Hematopoietic multipotent progenitor cell treated with erythropoietin and hydrocortisone succinate and interleukin-3 and kit ligand, for 6 days (in vitro differentiated cells): ENCODE results near the gene MUC2.

Experiments used
- DNase-seq: peaks from one replicate; pipeline ENCODE4 v3.0.0-alpha.2; 2015

Gene MUC2

DNA sequence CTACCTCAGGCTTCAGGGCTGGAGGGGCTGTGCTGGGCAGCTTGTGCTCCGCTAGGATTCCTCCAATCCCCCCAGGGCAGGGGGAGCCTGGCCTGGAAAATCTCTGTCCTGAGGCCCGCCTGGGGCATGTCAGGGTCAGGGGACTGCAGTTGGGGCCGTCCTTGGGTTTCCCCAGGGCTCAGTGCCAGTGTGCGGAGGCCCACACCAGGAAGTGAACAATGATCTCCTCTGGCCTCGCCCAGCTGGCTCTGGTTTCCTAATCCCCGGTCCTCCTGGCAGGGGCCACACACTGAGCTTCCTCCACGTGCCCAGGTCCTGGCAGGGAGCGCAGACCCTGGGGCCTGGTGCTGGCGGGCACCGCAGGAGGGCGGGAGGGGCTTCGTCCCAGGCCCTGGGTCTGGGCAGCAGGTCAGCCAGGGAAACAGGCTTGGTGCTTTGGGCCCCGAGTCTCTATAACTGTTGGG lies 1.4 kb upstream of the MUC2 start:
- peak; percentile 36 for DNase-seq

GRCh38 chr11:1073851-1074243 lies 827 bp upstream of the MUC2 start:
- DNase-seq, result no peak

- DNase-seq, result no peak
Observed at GRCh38 chr11:1075341-1075911, 752 bp downstream of the MUC2 start.

DNA sequence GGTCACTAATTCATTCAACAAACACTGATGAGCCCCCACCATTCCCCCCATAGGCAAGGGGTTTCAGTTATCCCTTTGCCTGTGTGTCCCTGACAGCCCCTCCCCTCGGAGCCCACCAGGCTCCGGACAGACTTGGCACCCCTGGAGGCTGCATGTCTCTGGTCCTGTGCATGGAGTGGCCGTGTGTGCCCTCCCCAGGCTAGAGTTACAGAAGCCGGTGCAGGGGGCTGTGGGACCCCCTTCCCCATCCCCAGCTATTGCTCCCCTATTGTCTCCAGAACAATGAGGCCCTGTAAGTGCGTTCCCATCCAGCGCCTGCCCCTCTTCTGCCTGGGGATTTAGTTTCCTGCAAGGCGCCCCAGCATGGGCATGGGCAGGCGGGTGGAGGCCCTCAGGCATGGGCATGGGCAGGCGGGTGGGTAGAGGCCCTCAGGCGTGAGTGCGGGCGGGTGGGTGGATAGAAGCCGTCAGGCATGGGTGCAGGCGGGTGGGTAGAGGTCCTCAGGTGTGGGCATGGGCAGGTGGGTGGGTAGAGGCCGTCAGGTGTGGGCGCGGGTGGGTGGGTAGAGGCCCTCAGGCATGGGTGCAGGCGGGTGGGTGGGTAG lies 1.5 kb downstream of the MUC2 start:
- DNase-seq, result no peak

GRCh38 chr11:1077033-1077416 lies 2.4 kb downstream of the MUC2 start:
- DNase-seq, result no peak

DNA sequence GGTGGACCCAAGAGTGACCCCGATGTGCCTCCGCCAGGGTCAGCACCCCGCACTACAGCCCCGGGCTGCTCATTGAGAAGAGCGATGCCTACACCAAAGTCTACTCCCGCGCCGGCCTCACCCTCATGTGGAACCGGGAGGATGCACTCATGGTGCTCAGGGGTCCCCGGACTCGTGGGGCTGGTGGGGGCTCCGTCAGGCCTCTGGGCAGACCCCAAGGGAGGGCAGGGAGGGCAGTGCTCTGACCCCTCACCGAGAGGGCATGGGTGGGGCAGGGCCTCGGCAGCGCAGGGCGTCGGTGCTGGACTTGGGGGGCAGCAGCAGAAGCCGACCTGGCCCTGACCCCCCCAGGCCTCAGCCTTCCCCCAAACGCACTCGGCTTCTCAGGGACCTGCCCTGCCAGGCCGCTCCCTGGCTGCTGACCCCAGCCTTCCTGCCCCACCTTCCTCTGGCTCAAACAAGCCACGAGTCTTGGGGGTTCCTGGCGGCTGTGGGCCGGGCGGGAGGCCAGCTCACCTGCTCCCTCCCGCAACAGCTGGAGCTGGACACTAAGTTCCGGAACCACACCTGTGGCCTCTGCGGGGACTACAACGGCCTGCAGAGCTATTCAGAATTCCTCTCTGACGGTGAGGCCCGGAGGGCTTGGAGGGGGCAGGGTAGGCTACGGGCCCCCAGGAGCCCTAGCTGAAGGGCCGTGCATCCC lies 2.9 kb downstream of the MUC2 start:
- no peak for DNase-seq

DNA sequence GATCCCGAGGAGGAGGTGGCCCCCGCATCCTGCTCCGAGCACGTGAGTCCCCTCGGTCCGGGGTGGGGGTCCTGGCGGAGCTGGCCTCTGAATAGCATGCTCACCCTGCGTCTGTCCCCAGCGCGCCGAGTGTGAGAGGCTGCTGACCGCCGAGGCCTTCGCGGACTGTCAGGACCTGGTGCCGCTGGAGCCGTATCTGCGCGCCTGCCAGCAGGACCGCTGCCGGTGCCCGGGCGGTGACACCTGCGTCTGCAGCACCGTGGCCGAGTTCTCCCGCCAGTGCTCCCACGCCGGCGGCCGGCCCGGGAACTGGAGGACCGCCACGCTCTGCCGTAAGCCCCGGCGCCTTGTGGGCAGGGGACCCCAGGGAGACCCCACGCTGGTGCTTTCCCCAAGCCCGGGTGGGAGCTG lies 3.5 kb downstream of the MUC2 start:
- no peak for DNase-seq

DNA sequence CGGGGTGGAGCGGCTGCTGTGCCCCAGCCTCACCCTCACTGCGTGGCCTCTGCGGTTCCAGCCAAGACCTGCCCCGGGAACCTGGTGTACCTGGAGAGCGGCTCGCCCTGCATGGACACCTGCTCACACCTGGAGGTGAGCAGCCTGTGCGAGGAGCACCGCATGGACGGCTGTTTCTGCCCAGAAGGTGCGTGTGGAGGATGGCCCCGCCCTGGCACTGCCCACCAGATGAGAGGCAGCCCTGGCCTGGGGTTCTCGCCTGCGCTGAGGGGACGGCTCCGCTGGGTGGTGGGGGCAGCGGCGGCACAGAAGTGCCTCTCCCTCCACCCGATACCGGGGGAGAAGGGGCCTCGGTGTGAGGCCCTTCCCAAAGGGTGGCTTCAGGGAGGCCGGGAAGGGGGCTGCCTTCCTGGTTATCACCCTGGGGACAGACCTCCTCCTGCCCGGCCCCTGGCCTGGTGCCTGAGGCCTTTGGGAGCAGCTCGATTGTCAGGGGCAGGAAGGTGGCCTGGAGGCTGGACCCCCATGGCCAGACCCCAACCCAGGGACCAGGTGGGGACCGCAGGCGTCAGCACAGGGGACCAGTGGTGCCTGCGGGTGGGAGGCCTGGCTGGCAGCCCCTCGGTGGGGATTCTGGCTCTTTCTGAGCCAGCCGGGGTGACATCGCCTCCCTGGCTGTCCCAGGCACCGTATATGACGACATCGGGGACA lies 7.1 kb downstream of the MUC2 start:
- no peak for DNase-seq

DNA sequence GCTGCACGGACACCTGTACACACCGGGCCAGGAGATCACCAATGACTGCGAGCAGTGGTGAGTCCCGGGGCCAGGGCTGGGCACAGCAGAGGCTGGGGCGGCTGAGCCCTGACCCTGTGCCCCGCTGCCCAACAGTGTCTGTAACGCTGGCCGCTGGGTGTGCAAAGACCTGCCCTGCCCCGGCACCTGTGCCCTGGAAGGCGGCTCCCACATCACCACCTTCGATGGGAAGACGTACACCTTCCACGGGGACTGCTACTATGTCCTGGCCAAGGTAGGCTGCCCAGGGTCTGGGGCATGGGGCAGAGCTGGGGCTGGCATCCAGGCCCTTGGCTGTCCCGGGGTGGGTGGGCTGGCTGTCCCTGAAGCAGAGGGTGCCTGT lies 7.7 kb downstream of the MUC2 start:
- no peak for DNase-seq

GRCh38 chr11:1082728-1083620 lies 8.3 kb downstream of the MUC2 start:
- DNase-seq, result no peak

- no peak for DNase-seq
Observed at GRCh38 chr11:1083621-1084551, 9.2 kb downstream of the MUC2 start.

DNA sequence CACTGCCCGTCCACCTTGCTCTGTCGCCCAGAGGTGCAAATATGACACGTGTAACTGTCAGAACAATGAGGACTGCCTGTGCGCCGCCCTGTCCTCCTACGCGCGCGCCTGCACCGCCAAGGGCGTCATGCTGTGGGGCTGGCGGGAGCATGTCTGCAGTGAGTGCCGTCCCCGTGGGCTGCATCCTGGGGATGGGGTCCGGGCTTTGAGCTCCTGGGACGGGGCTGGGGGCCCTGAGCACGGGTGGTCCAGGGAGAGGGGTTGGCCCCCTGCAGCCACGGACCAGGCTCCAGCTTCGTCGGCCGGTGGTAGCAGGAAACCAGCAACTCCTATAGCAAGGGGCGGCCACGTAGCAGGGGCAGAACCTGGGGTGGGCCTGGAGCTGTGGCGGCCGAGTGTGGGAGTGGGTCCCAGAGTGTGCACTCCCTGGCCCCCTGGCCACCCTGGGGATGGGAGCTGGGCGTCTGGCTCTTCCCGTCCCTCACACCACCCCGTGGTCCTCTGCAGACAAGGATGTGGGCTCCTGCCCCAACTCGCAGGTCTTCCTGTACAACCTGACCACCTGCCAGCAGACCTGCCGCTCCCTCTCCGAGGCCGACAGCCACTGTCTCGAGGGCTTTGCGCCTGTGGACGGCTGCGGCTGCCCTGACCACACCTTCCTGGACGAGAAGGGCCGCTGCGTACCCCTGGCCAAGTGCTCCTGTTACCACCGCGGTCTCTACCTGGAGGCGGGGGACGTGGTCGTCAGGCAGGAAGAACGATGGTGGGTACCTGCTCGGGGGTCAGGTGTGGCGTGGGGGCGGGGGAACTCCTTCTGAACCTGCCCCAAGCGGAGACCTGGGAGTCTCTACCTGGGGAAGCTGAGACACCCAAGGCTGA lies 10.1 kb downstream of the MUC2 start:
- no peak for DNase-seq

DNA sequence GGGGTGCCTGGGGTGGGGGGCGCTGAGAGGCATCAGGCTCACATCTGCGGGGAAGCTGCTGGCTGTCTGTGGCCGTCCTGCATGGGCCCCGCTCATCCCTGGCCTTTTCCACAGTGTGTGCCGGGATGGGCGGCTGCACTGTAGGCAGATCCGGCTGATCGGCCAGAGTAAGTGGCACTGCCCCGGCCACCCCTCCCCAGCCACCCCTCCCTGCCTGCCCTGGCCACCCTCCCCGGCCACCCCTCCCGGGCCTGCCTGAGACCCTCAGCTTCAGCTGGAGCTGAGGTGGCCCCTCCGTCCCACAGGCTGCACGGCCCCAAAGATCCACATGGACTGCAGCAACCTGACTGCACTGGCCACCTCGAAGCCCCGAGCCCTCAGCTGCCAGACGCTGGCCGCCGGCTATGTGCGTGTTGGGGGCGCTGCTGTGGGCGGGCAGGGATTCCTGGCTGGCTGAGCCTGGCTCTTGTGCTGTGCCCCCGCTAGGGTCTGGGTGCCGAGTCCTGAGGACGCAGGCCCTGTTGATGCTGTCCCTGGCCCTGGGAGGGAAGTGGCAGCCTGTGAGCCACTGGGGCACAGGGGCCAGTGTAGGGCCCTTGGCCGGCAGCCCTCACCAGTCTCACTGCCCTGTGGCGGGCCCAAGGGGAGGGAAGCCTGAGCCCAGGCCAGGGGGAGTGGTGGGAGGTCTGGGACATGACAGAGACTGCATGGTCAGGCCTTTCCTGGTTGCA lies 10.9 kb downstream of the MUC2 start:
- DNase-seq, result no peak

- no peak for DNase-seq
Observed at GRCh38 chr11:1086171-1087102, 11.8 kb downstream of the MUC2 start.

- DNase-seq, result no peak
Observed at GRCh38 chr11:1087279-1087960, 12.7 kb downstream of the MUC2 start.

DNA sequence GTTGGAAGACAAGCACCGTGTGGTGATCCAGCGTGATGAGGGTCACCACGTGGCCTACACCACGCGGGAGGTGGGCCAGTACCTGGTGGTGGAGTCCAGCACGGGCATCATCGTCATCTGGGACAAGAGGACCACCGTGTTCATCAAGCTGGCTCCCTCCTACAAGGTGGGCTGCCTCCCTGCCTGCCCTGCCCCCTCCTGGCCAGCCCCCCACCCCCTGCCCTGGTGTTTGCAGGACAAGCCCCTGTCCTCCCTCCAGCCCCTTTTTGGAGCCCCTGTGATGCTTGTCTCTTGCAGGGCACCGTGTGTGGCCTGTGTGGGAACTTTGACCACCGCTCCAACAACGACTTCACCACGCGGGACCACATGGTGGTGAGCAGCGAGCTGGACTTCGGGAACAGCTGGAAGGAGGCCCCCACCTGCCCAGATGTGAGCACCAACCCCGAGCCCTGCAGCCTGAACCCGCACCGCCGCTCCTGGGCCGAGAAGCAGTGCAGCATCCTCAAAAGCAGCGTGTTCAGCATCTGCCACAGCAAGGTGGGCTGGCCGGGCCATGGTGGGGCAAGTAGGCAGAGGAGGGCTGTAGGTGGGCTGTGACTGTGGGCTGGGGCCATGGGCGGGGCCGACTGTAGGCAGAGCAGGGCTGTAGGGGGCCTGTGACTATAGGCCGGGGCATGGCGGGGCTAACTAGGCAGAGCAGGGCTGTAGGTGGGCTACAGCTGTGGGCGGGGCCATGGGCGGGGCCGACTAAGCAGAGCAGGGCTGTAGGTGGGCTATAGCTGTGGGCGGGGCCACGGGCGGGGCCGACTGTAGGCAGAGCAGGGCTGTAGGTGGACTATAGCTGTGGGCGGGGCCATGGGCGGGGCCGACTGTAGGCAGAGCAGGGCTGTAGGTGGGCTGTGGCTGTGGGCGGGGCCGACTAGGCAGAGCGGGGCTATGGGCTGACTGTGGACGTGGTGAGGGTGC lies 13.6 kb downstream of the MUC2 start:
- DNase-seq, result peak; percentile 26
